HepG2 (cell line): ENCODE measurements around the gene GGTLC2. TPM values are rescaled to one million over a fixed set of nuclear protein-coding genes. Genes with fewer than 3 reads are reported as not detected.

Source experiments
- CBFB ChIP-seq: sonication (generic); formaldehyde crosslinking; IDR thresholded peaks from 2 replicates; pipeline ENCODE4 v1.4.0; 2020; ENCODE audit warnings: missing genetic modification reagents
- CHD4 ChIP-seq: fragments of 200-600 bp; sonication (generic); IDR thresholded peaks from 2 replicates; pipeline ENCODE4 v1.7.0; 2017; ENCODE audit warnings: mild to moderate bottlenecking, low read length, borderline replicate concordance
- ELF1 ChIP-seq: sonication (generic); formaldehyde crosslinking; IDR thresholded peaks from 2 replicates; pipeline ENCODE4 v1.4.0; 2020; ENCODE audit warnings: missing genetic modification reagents
- FOSL2 ChIP-seq: sonication (generic); formaldehyde crosslinking; IDR thresholded peaks from 2 replicates; pipeline ENCODE4 v1.4.0; 2020; ENCODE audit warnings: missing genetic modification reagents
- FOXO4 ChIP-seq: sonication (generic); formaldehyde crosslinking; conservative IDR thresholded peaks from 2 replicates; pipeline ENCODE4 v1.8.1; 2023; ENCODE audit warnings: missing genetic modification reagents
- HNF1A ChIP-seq, 2 experiments: sonication (generic) in 1 of 2; formaldehyde crosslinking in 1 of 2; IDR thresholded peaks; 2 replicates each; pipeline versions ENCODE4 v1.4.0 to v1.6.1; 2016 to 2020; ENCODE audit warnings: borderline replicate concordance in 1 of 2, low read depth in 1 of 2, mild to moderate bottlenecking in 1 of 2, missing genetic modification reagents in 1 of 2
- KDM3A ChIP-seq: IDR thresholded peaks from 2 replicates; pipeline ENCODE4 v1.6.1; 2018; ENCODE audit warnings: low read depth, missing compliant biosample characterization
- NCOA1 ChIP-seq: sonication (generic); formaldehyde crosslinking; IDR thresholded peaks from 2 replicates; pipeline ENCODE4 v1.9.0; 2021; ENCODE audit warnings: missing genetic modification reagents
- RAD21 ChIP-seq: fragments of 450-650 bp; formaldehyde crosslinking; IDR thresholded peaks from 2 replicates; pipeline ENCODE4 v1.5.0; 2020; ENCODE audit warnings: mild to moderate bottlenecking
- RORA ChIP-seq: sonication (generic); formaldehyde crosslinking; IDR thresholded peaks from 2 replicates; pipeline ENCODE4 v1.5.0; 2020; ENCODE audit warnings: mild to moderate bottlenecking, missing genetic modification reagents, moderate library complexity
- SP5 ChIP-seq: IDR thresholded peaks from 2 replicates; pipeline ENCODE4 v1.6.1; 2016; ENCODE audit warnings: low read depth, borderline replicate concordance
- XRCC5 ChIP-seq: fragments of 200-400 bp; formaldehyde crosslinking; optimal IDR thresholded peaks from 2 replicates; pipeline ENCODE3; 2017; ENCODE audit warnings: mild to moderate bottlenecking, low read length
- ZBTB44 ChIP-seq: sonication (generic); formaldehyde crosslinking; IDR thresholded peaks from 2 replicates; pipeline ENCODE4 v1.4.0; 2020; ENCODE audit warnings: missing genetic modification reagents
- ZNF362 ChIP-seq: sonication (generic); formaldehyde crosslinking; IDR thresholded peaks from 2 replicates; pipeline ENCODE4 v1.4.0; 2020; ENCODE audit warnings: missing genetic modification reagents, mild to moderate bottlenecking, borderline replicate concordance
- ZNF687 ChIP-seq: sonication (generic); formaldehyde crosslinking; IDR thresholded peaks from 2 replicates; pipeline ENCODE4 v1.5.1; 2020; ENCODE audit warnings: mild to moderate bottlenecking, missing genetic modification reagents, moderate library complexity
- polyA plus RNA-seq, 8 experiments: library from polyadenylated mRNA; depleted of rRNA in 3 of 8; stranded (reverse) in 7 of 8; unstranded in 1 of 8; fragments of >200 nt; fragmentation: Illumina TruSeq in 4 of 8; extraction: Trizol in 4 of 8; gene quantifications; 2 replicates each; pipeline versions ENCODE4 v1.2.1 to v1.2.3, GENCODE V29; 2011 to 2016; ENCODE audit warnings: low read depth in 4 of 8, missing spikeins in 1 of 8, mixed read lengths in 1 of 8; ENCODE audit not compliant: insufficient read depth in 1 of 8
- total RNA-seq, 5 experiments: library from RNA; depleted of rRNA; stranded (reverse); fragments of >200 nt; fragmentation: Illumina TruSeq; extraction: Trizol; gene quantifications; 2 replicates each; pipeline ENCODE4 v1.2.3, GENCODE V29; 2016; ENCODE audit warnings: low read depth in 1 of 5

The GGTLC2 gene
- total and polyA plus RNA-seq, 2 of the 13 experiments (the other 11 are each of a cell fraction or from before 2014, with no cell fraction given) = not detected

GRCh38 chr22:22692707-22693530 lies 48.5 kb downstream of the GGTLC2 start (continued):
- no peak for TF ChIP-seq FOXO4 (CRISPR knock-in tag)
- 0 out of 2 replicates have a peak, but pooled peaks have one; percentile 23 for TF ChIP-seq SP5 (CRISPR knock-in tag)
- TF ChIP-seq HNF1A (IDR thresholded peaks at IDR 0.05; ENCODE audit: low read depth) = 0 out of 2 replicates have a peak, but pooled peaks have one; percentile 31
- TF ChIP-seq HNF1A (CRISPR knock-in tag; IDR thresholded peaks at IDR 0.05; ENCODE audit: borderline replicate concordance) = no peak
- TF ChIP-seq XRCC5 = peak; percentile 69
- 0 out of 2 replicates have a peak, but pooled peaks have one; percentile 30 for TF ChIP-seq ELF1 (CRISPR knock-in tag)
- peak; percentile 37; the same call in 1 of the 2 replicates for TF ChIP-seq ZNF687 (CRISPR knock-in tag)
- TF ChIP-seq FOSL2 (CRISPR knock-in tag) = peak; percentile 43; the same call in 1 of the 2 replicates
- no peak for TF ChIP-seq ZNF362 (CRISPR knock-in tag)
- no peak for TF ChIP-seq RORA
- TF ChIP-seq NCOA1 (CRISPR knock-in tag) = no peak
- peak; percentile 29; the same call in 1 of the 2 replicates for TF ChIP-seq RAD21
- TF ChIP-seq CBFB (CRISPR knock-in tag) = no peak
- no peak for TF ChIP-seq ZBTB44 (CRISPR knock-in tag)
- TF ChIP-seq CHD4 = no peak
- no peak for TF ChIP-seq KDM3A
